ENCODE results near the gene NEK8.
A peak's percentile ranks its signal among the peaks of the same experiment; 100 is the strongest.

The NEK8 gene

DNA sequence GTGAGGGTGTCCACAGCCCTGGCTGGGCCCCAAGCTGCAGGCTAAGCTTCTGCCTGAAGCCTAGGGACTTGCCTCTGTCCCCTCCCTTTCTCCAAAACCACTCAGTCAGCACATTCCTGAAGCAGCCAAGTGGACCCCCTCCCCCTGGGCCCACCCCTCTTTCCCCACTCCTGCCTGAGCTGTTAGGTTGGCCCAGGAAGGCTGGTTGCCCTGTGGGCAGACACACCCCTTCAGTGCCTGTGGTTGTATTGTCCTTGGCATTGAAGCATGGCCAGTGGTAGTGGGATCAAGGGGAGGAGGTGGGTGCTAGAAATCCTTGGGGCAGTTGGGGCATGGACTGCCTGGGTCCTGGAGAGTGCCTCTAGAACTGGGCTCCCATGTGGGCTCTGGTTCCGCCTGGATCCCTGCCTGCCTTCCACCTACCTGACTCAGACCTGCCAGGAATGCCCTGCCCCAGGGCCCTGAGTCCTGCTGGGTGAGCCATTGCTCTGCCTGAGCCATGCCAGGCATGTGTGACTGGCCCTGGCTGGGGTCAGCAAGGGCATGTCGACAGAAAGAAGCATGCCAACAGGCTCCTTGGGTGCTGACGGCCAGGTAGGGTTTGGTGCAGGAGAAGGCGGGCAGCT, 17.3 kb downstream of the NEK8 start:
- DNase-seq, result peak; percentile 12

DNA sequence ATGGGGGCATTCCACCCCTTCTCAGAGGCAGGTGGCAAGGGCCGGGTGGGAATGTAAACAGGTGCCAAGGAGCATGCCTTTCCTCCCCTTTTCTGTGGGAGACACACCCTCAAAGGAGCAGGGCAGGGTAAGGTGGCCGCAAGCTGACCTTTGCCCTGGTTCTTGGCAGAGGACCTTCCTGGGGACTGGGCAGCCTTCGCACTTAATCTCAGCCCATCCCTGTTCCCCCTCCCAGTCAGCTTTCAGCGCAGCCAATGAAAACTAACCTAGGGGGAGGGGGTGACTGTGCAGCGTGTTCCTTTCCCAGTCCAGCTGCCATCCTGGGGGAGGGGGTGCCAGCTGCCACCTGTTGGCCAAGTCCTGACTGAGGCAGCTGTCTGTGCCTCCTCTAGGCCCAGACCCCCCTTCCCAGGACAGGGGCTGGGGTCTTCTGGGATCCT, 18.0 kb downstream of the NEK8 start:
- DNase-seq, result peak; percentile 76

- DNase-seq, result peak; percentile 78
Observed at GRCh38 chr17:28747051-28747691, 18.6 kb downstream of the NEK8 start.

DNA sequence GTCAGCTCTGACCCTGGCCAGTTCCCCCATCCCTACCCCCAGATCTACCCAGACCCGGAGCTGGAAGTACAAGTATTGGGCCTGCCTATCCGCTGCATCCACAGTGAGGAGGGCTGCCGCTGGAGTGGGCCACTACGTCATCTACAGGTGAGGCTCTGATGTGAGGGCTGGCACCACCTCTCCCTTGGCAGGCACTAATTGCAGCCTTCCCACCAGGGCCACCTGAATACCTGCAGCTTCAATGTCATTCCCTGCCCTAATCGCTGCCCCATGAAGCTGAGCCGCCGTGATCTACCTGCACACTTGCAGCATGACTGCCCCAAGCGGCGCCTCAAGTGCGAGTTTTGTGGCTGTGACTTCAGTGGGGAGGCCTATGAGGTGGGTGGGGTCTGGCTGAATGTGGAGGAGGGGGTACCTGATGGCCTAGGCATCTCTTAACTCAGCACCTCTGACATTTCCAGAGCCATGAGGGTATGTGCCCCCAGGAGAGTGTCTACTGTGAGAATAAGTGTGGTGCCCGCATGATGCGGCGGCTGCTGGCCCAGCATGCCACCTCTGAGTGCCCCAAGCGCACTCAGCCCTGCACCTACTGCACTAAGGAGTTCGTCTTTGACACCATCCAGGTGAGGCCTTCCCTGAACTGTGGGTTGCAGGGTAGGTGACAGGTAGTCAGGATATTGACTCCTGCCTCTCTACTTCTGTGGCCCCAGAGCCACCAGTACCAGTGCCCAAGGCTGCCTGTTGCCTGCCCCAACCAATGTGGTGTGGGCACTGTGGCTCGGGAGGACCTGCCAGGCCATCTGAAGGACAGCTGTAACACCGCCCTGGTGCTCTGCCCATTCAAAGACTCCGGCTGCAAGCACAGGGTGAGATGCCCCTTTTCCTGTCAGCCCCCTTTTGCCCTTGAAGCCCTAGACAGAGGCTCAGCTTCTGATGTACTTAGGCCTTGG, 19.5 kb downstream of the NEK8 start:
- no peak for DNase-seq

GRCh38 chr17:28748852-28749515, 20.4 kb downstream of the NEK8 start:
- DNase-seq, result no peak

GRCh38 chr17:28749516-28750177, 21.1 kb downstream of the NEK8 start:
- no peak for DNase-seq

GRCh38 chr17:28750178-28751047, 21.8 kb downstream of the NEK8 start:
- DNase-seq, result peak; percentile 86

- no peak for DNase-seq
Observed at GRCh38 chr17:28751600-28752366, 23.2 kb downstream of the NEK8 start.

DNA sequence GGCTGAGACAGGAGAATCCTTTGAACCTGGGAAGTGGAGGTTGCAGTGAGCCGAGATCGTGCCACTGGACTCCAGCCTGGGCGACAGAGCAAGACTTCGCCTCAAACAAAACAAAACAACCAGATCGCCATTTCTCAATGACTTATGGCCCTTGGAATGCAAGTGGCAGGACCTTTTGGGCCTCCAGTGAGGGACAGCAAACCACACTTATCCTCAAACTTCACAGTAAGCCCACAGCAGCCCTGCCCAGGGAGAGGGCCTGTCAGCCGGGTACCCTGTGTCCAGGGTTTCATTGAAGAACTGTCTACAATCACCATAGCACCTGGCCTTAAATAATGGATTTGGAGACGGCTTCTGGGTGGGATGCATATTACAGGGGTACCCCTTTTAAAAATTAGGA, 26.9 kb downstream of the NEK8 start:
- no peak for DNase-seq

DNA sequence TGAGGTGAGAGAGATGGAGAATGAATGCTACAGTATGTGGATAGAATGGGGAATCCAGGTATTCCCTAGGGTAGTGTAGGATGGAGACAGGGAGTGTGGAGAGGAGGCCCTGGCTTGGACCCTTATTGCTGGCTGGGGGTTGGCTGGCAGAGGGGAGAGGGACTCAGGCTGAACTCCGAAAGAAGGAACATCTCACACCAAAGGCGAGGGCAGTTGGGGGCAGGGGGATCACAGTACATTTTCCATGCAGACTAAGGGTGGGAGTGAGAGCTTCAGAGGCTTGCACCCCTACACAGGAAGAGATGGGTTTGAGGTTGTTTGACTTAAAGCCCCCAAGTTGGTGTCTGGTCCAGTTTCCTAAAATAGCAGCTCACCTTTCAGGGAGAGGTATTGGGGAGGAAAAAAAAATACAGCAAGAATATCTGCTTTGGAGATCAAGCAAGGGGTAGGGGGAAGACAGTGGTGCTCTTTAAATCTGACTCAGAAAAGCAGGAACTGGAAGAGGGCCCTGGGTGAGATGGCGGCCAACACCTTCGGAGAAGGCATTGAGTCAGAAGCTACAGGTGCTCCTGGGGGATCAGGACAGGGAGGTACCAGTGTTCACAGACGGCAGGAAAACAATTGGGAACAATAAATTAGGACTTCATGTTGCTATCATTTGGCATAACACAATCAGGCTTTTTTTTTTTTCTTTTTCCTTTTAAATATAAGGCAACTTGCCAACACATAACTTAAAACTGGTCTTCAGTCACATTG, 27.6 kb downstream of the NEK8 start:
- no peak for DNase-seq

DNA sequence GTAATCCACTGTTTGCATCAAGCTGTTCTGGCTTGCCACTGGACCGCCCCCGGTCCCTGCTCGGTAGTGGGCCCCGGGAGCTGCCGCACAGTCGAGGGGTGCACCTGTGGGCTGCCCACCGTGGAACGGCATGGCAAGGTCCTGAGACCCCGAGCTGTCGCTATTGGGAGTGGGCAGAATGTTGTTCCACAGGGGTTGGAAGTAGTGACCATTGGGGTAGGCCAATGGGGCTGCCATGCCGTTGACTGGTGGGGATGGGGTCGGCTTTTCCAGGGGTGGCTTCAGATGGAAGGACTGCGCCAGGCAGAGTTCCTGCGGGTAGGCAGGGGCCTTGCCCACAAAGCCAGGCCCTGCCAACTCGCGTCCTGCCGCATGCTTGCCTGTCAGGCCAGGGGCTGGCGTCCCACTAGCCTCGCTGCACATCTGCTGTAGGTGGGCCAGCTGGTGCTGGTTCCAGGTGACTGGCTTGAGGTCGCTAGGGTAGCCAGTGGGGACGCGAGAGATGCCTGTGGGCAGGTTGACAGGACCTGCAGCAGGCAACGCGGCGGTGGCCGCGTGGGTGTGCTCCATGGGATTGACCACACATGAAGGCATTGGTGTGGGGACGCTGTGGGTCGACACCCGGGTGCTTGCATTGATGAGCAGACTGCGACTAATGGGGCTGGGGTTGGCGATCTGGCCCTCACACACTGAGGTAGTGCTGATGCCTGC, 30.0 kb downstream of the NEK8 start:
- no peak for DNase-seq

- DNase-seq, result no peak
Observed at GRCh38 chr17:28759256-28759865, 30.8 kb downstream of the NEK8 start.

DNA sequence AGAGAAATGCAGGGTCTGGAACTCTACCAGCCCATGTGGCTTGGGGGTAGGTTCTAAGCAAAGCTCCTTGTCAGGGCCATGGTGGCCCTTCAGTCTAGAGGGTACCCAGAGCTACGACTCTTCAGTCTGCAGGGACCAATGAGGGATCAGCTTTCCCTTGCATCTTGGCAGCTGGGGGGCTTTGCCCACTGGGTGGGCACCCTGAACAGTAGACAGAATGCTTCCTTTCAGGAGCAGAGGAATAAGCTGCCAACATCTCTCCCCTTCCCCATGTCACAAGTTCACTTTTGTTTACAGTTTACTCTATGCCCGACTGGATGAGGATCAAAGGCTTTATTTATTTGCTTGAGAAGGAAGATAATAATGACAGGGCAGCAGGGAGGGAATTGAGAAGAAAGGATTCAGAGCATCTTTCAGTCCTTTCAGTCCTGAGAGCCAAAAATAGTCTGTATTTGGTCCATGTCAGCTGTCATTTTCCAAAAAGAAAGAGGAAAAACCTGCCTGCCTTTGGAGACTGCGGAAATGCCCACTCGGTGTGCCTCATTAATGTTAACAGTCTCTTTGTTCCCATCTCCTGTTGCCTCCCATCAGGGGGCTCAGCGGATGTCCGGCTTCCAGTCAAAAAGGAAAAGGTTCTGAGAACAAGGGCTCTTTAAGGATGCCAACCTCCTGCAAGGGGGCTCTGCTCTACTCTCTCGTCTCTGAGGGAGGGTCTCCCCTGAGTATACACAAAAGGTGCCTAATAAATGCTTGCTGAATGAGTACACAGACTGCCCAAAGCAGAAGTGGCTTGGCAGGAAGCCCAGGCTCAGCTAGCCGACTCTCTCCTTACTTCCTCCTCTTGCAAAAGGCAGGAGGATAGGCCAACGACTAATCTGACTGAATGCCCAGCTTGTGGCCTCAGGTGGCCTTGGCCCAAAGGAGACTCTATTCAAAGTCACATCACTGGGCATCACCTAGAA, 32.3 kb downstream of the NEK8 start:
- DNase-seq, result peak; percentile 64

DNA sequence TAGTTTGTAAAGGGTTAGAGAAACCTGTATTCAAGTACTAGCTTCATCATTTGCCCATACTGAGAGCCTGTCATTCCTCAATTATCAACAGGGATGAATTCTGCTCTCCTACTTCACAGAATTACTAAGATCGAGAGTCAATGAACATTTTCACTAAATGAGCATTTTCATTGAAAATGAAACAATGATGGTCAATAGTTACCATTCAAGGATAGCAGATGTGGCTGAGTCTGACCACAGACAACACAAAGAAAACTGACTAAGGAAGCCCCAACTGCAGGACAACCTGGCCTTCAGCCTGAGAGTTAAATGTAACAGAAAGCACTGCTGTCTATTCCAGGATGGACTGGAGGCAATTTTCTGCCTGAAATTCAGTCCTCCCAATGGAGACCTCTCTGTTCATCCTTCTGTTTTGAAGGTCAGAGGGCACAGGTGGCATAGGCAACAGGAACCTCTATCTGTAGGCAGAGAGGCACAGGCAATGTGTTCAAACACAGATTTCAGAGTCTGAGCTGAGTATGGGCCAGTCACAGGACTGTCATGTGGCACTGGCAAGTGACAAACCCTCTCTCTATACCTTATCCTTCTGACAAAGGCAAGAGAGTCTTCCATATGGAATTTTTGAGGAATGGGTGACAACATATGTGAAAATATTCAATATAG, 34.7 kb downstream of the NEK8 start:
- no peak for DNase-seq

GRCh38 chr17:28763804-28764266, 35.2 kb downstream of the NEK8 start:
- DNase-seq, result peak; percentile 75

GRCh38 chr17:28765038-28765437, 36.5 kb downstream of the NEK8 start:
- DNase-seq, result no peak

DNA sequence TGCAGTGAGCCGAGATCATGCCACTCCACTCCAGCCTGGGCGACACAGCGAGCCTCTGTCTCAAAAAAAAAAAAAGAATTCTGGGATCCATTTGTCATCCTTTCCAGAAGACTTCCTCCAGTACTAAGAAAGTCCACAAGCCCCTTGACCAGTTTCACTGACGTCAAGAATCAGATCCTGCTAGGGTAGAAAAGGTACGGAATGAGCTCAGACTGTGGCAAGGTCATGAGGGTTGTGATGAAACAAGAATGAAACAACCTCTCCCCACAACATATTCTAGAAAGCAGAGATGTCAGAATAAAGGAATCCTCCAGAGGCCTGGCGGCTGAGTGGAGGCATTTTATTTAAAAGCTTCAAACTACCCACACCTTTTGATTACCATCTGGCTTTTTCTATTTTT, 45.1 kb downstream of the NEK8 start:
- no peak for DNase-seq
